A673 (cell line): ENCODE measurements around the gene EHD1. TPM values are rescaled to one million over a fixed set of nuclear protein-coding genes. Genes with fewer than 3 reads are reported as not detected.

ENCODE experiments used
- BruUV-seq: library from RNA; stranded (reverse); fragments of 400-500 nt; replicated peaks from 2 replicates; lab custom pipeline; 2021; lab: Mats Ljungman, UMichigan
- CTCF ChIA-PET: fragments of 300-600 bp; sonication (Branson Sonifier 250); formaldehyde crosslinking; loops from one replicate; lab custom pipeline; 2022; ENCODE audit warnings: antibody characterized with exemption; lab: Charles Lee
- POLR2A ChIA-PET: fragments of 300-600 bp; sonication (Branson Sonifier 250); formaldehyde crosslinking; loops from one replicate; lab custom pipeline; 2022; ENCODE audit warnings: antibody characterized with exemption; ENCODE audit not compliant: low non-redundant PET; lab: Charles Lee
- DNase-seq: peaks from one replicate; pipeline ENCODE4 v3.0.0-alpha.2; 2015; ENCODE audit warnings: low spot score
- H3K27ac ChIP-seq: fragments of 200-600 bp; sonication (generic); 2 replicates; pipeline ENCODE4 v1.5.1; 2016; ENCODE audit warnings: mixed run types, low read depth, mild to moderate bottlenecking, mixed read lengths, antibody characterized with exemption, low read length; ENCODE audit not compliant: poor library complexity, severe bottlenecking
- H3K27me3 ChIP-seq: fragments of 200-600 bp; sonication (generic); replicated peaks from 2 replicates; pipeline ENCODE4 v1.6.1; 2017; ENCODE audit warnings: mixed run types, low read depth, mild to moderate bottlenecking, mixed read lengths, antibody characterized with exemption, low read length; ENCODE audit not compliant: insufficient read depth, poor library complexity
- H3K36me3 ChIP-seq: fragments of 200-600 bp; sonication (generic); 2 replicates; pipeline ENCODE4 v1.6.1; 2016; ENCODE audit warnings: mixed run types, mild to moderate bottlenecking, mixed read lengths, antibody characterized with exemption, low read length; ENCODE audit not compliant: insufficient read depth, poor library complexity, severe bottlenecking
- H3K4me1 ChIP-seq: fragments of 200-600 bp; sonication (generic); 2 replicates; pipeline ENCODE4 v1.6.1; 2017; ENCODE audit warnings: mixed run types, mild to moderate bottlenecking, mixed read lengths, antibody characterized with exemption, low read length; ENCODE audit not compliant: insufficient read depth, poor library complexity, severe bottlenecking
- H3K4me3 ChIP-seq: fragments of 200-600 bp; sonication (generic); 2 replicates; pipeline ENCODE4 v1.5.1; 2016; ENCODE audit warnings: low read depth, mixed run types, mild to moderate bottlenecking, mixed read lengths, low read length; ENCODE audit not compliant: poor library complexity, severe bottlenecking
- H3K9me3 ChIP-seq: fragments of 200-600 bp; sonication (generic); 2 replicates; pipeline ENCODE4 v1.6.1; 2016; ENCODE audit warnings: mixed run types, low read depth, mild to moderate bottlenecking, mixed read lengths, antibody characterized with exemption, low read length; ENCODE audit not compliant: poor library complexity, severe bottlenecking
- EZH2 ChIP-seq: fragments of 200-600 bp; sonication (generic); IDR thresholded peaks from 2 replicates; pipeline ENCODE4 v1.6.1; 2017; ENCODE audit warnings: borderline replicate concordance, low read depth, mild to moderate bottlenecking, mixed read lengths, antibody characterized with exemption, low read length; ENCODE audit not compliant: poor library complexity, severe bottlenecking
- intact Hi-C: fragments of 100-400 bp; cut with micrococcal nuclease; formaldehyde crosslinking; loops from one replicate; pipeline ENCODE4 v1.10.0; 2022; ENCODE audit not compliant: unreplicated experiment
- total RNA-seq: library from RNA; stranded (reverse); gene quantifications from 2 replicates; pipeline ENCODE4 v1.2.3, GENCODE V29; 2021
- TF ChIP-seq, protein P1 (sequence below): fragments of 300-800, 200-600 bp; sonication (generic); conservative IDR thresholded peaks from 2 replicates; pipeline ENCODE4 v1.5.1; 2017; ENCODE audit warnings: low read depth, mild to moderate bottlenecking, antibody characterized with exemption, low read length, moderate library complexity, mixed read lengths

The EHD1 gene
- total RNA-seq, 1 experiment from 2014 or later: 63.1 TPM

DNA sequence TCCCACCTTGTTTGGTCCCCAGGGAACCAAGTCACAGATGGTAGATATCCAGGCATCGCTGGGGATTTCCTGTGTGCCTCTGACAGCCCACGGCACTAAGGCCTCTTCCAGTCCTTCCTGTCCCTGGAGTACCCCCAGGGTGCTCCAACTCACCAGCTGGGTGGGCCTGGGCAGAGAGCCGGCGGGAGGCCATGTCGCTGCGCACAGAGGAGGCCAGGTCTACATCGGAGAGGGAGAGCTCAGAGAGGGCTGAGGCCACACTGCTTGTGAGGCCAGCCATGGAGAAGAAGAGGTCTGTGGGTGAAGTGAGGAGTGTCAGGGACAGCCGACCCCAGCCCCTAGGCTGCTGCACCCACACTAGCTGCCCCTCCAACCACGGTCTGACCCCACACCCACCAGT is 33.3 kb upstream of the EHD1 start:
- no TSS peak for BruUV-seq
- TF ChIP-seq, protein P1, sequence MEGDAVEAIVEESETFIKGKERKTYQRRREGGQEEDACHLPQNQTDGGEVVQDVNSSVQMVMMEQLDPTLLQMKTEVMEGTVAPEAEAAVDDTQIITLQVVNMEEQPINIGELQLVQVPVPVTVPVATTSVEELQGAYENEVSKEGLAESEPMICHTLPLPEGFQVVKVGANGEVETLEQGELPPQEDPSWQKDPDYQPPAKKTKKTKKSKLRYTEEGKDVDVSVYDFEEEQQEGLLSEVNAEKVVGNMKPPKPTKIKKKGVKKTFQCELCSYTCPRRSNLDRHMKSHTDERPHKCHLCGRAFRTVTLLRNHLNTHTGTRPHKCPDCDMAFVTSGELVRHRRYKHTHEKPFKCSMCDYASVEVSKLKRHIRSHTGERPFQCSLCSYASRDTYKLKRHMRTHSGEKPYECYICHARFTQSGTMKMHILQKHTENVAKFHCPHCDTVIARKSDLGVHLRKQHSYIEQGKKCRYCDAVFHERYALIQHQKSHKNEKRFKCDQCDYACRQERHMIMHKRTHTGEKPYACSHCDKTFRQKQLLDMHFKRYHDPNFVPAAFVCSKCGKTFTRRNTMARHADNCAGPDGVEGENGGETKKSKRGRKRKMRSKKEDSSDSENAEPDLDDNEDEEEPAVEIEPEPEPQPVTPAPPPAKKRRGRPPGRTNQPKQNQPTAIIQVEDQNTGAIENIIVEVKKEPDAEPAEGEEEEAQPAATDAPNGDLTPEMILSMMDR: no peak
- TF ChIP-seq EZH2: no peak
- intact Hi-C loops: no loop called here
- H3K36me3 ChIP-seq: peaks cover 42% of the 10 kb centered on the region
- H3K4me1 ChIP-seq: peaks cover 6% of the 10 kb centered on the region
- POLR2A ChIA-PET: no interaction called here
- no peaks in the 10 kb centered on the region for H3K9me3 ChIP-seq
- H3K27ac ChIP-seq: no peak overlapping the region
- DNase-seq: no peak
- H3K27me3 ChIP-seq: no peaks in the 10 kb centered on the region
- CTCF ChIA-PET: no interaction called here
- no peak overlapping the region for H3K4me3 ChIP-seq

DNA sequence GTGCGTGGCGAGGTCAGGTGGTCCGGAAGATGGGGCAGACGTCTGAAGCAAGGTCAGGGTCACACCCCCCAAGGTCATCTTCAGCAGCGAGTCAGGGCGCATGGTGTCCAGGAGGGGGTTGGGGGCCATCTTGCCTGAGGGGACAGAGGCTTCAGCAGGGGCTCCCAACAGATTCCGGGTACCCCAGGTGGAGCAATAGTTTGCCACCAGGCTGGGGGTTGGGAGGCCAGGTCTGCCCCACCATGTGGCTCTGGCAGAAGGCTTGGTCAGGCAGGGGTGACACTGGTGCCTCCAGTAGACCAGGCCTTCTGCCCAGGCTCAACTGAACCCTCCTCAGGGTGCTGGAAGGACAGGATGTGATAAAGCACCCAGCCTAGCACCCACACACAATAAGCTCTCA is 32.7 kb upstream of the EHD1 start:
- no TSS peak for BruUV-seq
- CTCF ChIA-PET: no interaction called here
- H3K9me3 ChIP-seq: no peaks in the 10 kb centered on the region
- POLR2A ChIA-PET: no interaction called here
- H3K4me3 ChIP-seq: no peak overlapping the region
- H3K27me3 ChIP-seq: no peaks in the 10 kb centered on the region
- peaks cover 42% of the 10 kb centered on the region for H3K36me3 ChIP-seq
- intact Hi-C loops: no loop called here
- H3K4me1 ChIP-seq: peaks cover 4% of the 10 kb centered on the region
- no peak overlapping the region for H3K27ac ChIP-seq
- no peak for DNase-seq
- TF ChIP-seq, protein P1: no peak
- no peak for TF ChIP-seq EZH2

DNA sequence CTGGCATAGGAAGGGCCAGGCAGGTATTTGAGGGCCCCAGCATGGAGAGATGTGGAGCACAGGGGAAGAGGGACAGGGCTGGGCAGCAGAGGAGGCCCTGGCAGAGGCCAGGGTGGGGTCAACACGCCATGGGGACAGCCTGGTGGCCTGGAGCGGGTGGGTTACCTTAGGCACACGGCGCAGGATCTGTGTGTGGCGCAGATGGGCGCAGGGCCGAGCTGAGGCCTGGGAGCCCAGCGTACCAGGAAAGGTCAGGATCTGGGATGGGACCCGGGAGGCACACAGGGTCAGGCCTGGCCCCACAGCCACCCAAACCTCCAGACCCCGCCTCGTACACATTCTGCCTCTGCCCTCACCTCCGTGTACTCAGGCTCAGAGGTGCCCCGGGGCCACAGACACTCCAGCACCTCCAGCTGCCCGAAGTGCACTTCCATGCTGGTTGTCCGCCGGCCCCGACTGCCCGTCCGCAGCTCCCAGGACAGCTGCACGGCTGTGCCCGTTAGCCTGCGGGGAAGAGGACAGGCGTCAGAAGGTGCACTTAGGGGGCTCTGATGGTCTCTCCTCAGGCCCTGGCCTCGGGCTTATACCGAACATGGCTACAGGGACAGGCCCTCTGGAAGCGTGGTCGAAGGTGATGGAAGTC is 32.2 kb upstream of the EHD1 start:
- no peaks in the 10 kb centered on the region for H3K4me1 ChIP-seq
- H3K27me3 ChIP-seq: no peaks in the 10 kb centered on the region
- DNase-seq: no peak
- ChIA-PET CTCF (no interaction called here), POLR2A (no interaction called here)
- intact Hi-C loops: no loop called here
- no peak for TF ChIP-seq EZH2
- TF ChIP-seq, protein P1: no peak
- BruUV-seq: no TSS peak
- peaks cover 45% of the 10 kb centered on the region for H3K36me3 ChIP-seq
- H3K4me3 ChIP-seq: no peak overlapping the region
- H3K27ac ChIP-seq: no peak overlapping the region
- no peaks in the 10 kb centered on the region for H3K9me3 ChIP-seq
